Activated CD8-positive, alpha-beta memory T cell treated with anti-CD3 and anti-CD28 coated beads, Interleukin-2, amount 10 ng/mL, durations not matched to agents 7 days and 5 days (primary cell): ENCODE data around the gene SPARCL1. TPM values are rescaled to one million over a fixed set of nuclear protein-coding genes. Genes with fewer than 3 reads are reported as not detected.
"Not testable (repeated sequence)": the region's sequence is repeated elsewhere in the genome, so short reads cannot be mapped to it uniquely, and the experiment has no call there.

Experiments
- ATAC-seq: fragments of 150-1000 bp; cut with Tn5 transposase; one replicate; pipeline ENCODE4 v1.10.0; 2021; ENCODE audit warnings: moderate library complexity
- CTCF ChIA-PET: fragments of 350-600 bp; sonication (Branson Sonifier 250); formaldehyde crosslinking; loops from one replicate; lab custom pipeline; 2021; ENCODE audit warnings: antibody characterized with exemption; lab: Charles Lee
- DNase-seq: peaks from one replicate; pipeline ENCODE4 v3.0.0-alpha.2; 2020
- H3K27ac Mint-ChIP-seq: one replicate; pipeline ENCODE4 v1.8.0; 2021; ENCODE audit warnings: mild to moderate bottlenecking, mixed read lengths
- H3K27me3 Mint-ChIP-seq: one replicate; pipeline ENCODE4 v1.8.0; 2021; ENCODE audit warnings: mixed read lengths
- H3K36me3 Mint-ChIP-seq: one replicate; pipeline ENCODE4 v1.8.0; 2021; ENCODE audit warnings: mild to moderate bottlenecking, mixed read lengths
- H3K4me1 Mint-ChIP-seq: one replicate; pipeline ENCODE4 v1.8.0; 2021; ENCODE audit warnings: mixed read lengths
- H3K4me3 Mint-ChIP-seq: one replicate; pipeline ENCODE4 v1.8.0; 2021; ENCODE audit warnings: mild to moderate bottlenecking, moderate library complexity, mixed read lengths
- H3K9me3 Mint-ChIP-seq: one replicate; pipeline ENCODE4 v1.8.0; 2022; ENCODE audit warnings: low read depth, mixed read lengths
- total RNA-seq, 2 experiments: library from RNA; stranded (reverse); gene quantifications; one replicate each; pipeline ENCODE4 v1.2.3, GENCODE V29; 2021

The SPARCL1 gene
- total RNA-seq, 2 experiments from 2014 or later, result not detected

DNA sequence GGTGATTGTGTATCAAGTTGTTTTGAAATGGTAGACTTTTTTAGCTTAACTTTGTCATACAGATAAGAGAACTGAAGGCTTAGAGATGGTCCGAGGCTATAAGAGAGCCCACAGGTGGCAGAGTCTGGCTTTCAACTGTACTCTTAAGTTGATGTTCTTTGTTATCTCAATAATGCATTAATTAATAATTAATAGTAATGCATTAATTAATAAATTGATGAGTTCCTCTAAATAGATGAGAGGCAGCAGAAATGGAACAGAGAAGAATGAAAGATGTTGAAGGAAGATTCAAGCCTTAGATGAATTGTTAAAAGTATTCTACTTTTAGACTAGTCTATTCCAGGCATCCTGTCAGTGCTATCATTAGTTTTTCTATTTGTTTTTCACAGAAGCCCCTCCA lies 84.4 kb downstream of the SPARCL1 start:
- DNase-seq (no peak), ATAC-seq (no peak)
- H3K27ac Mint-ChIP-seq, result no peak overlapping the region
- CTCF ChIA-PET, result no interaction called here
- peaks cover 2% of the 10 kb centered on the region for H3K4me1 Mint-ChIP-seq
- peaks cover 10% of the 10 kb centered on the region for H3K36me3 Mint-ChIP-seq
- H3K9me3 Mint-ChIP-seq, result no peaks in the 10 kb centered on the region
- H3K27me3 Mint-ChIP-seq, result no peaks in the 10 kb centered on the region
- H3K4me3 Mint-ChIP-seq, result no peak overlapping the region

DNA sequence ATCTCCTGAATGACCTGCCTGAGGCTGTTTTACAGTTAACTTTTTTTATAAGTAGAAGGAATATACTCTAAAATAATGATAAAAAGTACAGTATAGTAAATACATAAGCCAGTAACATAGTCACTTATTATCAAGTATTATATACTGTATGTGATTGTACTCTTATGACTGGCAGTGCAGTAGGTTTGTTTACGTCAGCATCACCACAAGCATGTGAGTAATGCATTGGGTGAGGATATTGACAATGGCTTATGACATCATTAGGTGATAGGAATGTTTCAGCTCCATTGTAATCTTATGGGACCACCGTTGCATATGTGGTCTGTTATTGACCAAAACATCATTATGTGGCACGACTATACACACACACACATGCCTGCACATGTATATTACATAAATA lies 86.3 kb downstream of the SPARCL1 start:
- CTCF ChIA-PET, result no interaction called here
- ATAC-seq (no peak), DNase-seq (no peak)
- no peak overlapping the region for H3K27ac Mint-ChIP-seq
- no peaks in the 10 kb centered on the region for H3K27me3 Mint-ChIP-seq
- peaks cover 2% of the 10 kb centered on the region for H3K4me1 Mint-ChIP-seq
- H3K4me3 Mint-ChIP-seq, result no peak overlapping the region
- H3K36me3 Mint-ChIP-seq, result peaks cover 16% of the 10 kb centered on the region
- no peaks in the 10 kb centered on the region for H3K9me3 Mint-ChIP-seq

DNA sequence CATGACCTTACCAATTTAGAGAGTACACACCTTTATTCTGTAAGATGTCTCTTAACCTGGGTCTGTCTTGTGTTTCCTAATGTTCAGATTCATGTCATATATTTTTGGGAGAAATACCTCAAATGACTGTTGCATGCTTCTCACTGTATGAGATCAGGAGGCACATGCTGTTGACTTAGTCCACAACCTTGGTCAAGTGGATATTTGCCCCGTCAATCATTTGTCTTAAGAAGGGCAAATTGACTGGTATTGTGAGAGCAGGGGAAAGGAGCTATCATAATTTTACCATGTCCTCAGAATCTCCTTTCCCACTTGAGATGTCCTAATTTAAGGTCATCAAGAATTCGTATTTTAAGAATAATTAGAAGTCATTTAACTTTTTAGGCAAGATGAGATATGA lies 95.8 kb downstream of the SPARCL1 start:
- no peaks in the 10 kb centered on the region for H3K27me3 Mint-ChIP-seq
- no peaks in the 10 kb centered on the region for H3K4me1 Mint-ChIP-seq
- no peaks in the 10 kb centered on the region for H3K9me3 Mint-ChIP-seq
- peaks cover 11% of the 10 kb centered on the region for H3K36me3 Mint-ChIP-seq
- no peak overlapping the region for H3K4me3 Mint-ChIP-seq
- H3K27ac Mint-ChIP-seq, result no peak overlapping the region
- CTCF ChIA-PET, result no interaction called here
- ATAC-seq, result no peak
- DNase-seq, result no peak

DNA sequence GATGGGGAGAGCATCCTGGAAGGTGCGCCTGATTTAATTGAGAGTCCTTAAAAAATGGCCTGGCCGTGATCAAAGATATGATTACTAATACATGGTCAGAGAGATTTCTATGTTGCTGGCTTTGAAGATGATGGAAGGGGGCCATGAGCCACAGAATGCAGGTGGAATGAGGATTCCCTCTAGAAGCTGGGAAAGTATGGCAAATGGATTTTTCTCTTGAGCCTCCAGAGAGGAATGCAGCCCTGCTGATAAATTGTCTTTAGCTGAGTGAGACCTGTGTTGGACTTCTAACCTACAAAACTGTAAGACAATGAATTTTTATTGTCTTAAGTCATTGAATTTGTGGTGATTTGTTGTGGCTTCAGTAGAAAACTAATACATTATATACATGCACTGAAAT lies 99.1 kb downstream of the SPARCL1 start:
- CTCF ChIA-PET, result no interaction called here
- Mint-ChIP-seq H3K4me1 (peaks cover 2% of the 10 kb centered on the region), H3K36me3 (peaks cover 6% of the 10 kb centered on the region), H3K9me3 (no peaks in the 10 kb centered on the region), H3K27ac (no peak overlapping the region), H3K4me3 (no peak overlapping the region), H3K27me3 (no peaks in the 10 kb centered on the region)
- ATAC-seq (no peak), DNase-seq (no peak)

GRCh38 chr4:87428979-87429378 lies 100.2 kb downstream of the SPARCL1 start:
- H3K4me3 Mint-ChIP-seq, result no peak overlapping the region
- CTCF ChIA-PET, result interaction anchor here (0.6 kb wide), 1 partner anchor 9 kb away, joined by 3 read pairs; no protein-coding TSS in a partner anchor
- H3K4me1 Mint-ChIP-seq, result peaks cover 9% of the 10 kb centered on the region
- H3K36me3 Mint-ChIP-seq, result peaks cover 4% of the 10 kb centered on the region
- DNase-seq (no peak), ATAC-seq (no peak)
- H3K27me3 Mint-ChIP-seq, result no peaks in the 10 kb centered on the region
- H3K9me3 Mint-ChIP-seq, result no peaks in the 10 kb centered on the region
- H3K27ac Mint-ChIP-seq, result no peak overlapping the region

- H3K36me3 Mint-ChIP-seq, result peaks cover 3% of the 10 kb centered on the region
- no peak for ATAC-seq
- H3K27me3 Mint-ChIP-seq, result no peaks in the 10 kb centered on the region
- CTCF ChIA-PET, result no interaction called here
- H3K4me1 Mint-ChIP-seq, result peaks cover 16% of the 10 kb centered on the region
- no peak overlapping the region for H3K4me3 Mint-ChIP-seq
- no peaks in the 10 kb centered on the region for H3K9me3 Mint-ChIP-seq
- no peak overlapping the region for H3K27ac Mint-ChIP-seq
- no peak for DNase-seq
Measured at GRCh38 chr4:87427518-87427868, 101.7 kb downstream of the SPARCL1 start.

DNA sequence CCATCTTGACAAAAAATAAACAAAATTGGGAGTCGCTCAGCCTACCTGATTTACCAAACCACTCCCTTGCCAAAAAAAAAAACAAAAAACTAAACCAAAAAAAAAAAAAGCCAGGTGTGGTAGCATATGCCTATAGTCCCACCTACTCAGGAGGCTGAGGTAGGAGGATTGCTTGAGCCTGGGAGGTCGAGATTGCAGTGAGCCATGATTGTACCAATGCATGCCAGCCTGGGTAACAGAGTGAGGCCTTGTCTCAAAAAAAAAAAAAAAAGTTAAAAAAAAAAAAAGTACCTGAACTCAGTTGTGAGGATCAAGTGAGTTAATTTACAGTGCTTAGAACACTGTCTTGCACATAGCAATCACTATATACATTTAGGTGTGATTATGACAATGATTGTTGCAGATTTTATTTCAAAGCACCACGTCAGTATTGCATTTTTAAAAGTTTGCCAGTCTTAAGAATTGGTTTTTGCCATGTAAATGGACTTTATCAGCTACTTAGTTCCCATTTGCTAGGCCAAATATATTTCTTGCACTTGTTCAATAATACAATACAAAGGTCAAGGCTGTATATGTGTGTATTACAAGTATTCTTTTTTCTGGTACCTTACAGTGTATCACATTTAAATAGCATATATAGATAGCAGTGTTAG lies 102.2 kb downstream of the SPARCL1 start:
- Mint-ChIP-seq H3K4me1 (peaks cover 17% of the 10 kb centered on the region), H3K36me3 (no peaks in the 10 kb centered on the region), H3K9me3 (no peaks in the 10 kb centered on the region), H3K27ac (no peak overlapping the region), H3K4me3 (no peak overlapping the region), H3K27me3 (no peaks in the 10 kb centered on the region)
- CTCF ChIA-PET, result interaction anchor here (0.6 kb wide), 1 partner anchor 16 kb away, joined by 3 read pairs; no protein-coding TSS in a partner anchor
- DNase-seq (no peak), ATAC-seq (no peak)

DNA sequence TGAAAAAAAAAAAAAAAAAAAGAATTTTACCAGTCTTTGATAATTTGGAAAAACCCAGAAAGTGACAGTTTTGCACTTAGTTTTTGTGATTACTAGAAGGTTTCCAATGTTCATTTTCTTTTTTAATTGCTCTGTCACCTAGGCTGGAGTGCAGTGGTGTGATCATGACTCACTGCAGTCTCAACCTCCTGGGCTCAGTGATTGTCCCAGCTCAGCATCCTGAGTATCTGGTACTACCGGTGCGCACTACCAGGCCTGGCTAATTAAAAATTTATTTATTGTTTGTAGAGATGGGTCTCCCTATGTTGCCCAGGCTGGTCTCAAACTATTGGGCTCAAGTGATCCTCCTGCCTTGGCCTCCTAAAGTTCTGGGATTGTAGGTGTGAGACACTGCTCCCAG lies 103.5 kb downstream of the SPARCL1 start:
- Mint-ChIP-seq H3K36me3 (no peaks in the 10 kb centered on the region), H3K4me3 (no peak overlapping the region), H3K4me1 (peaks cover 24% of the 10 kb centered on the region), H3K27ac (no peak overlapping the region), H3K9me3 (no peaks in the 10 kb centered on the region), H3K27me3 (no peaks in the 10 kb centered on the region)
- CTCF ChIA-PET, result no interaction called here
- DNase-seq (no peak), ATAC-seq (no peak)

DNA sequence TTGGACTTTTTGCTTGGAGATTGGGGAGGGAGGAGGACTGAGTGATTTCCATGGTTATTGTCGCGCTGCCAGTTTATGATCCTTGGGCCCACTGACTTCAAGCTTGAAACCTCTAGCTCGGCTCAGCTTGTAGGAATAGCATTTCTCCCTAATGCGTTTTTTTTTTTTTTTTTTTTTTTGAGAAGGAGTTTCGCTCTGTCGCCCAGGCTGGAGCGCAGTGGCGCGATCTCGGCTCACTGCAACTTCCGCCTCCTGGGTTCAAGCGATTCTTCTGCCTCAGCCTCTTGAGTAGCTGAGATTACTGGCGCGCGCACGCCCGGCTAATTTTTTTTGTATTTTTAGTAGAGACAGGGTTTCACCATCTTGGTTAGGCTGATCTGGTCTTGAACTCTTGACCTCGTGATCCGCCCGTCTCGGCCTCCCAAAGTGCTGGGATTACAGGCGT lies 105.1 kb downstream of the SPARCL1 start:
- H3K27ac Mint-ChIP-seq, H3K36me3 Mint-ChIP-seq, ATAC-seq, H3K27me3 Mint-ChIP-seq, H3K9me3 Mint-ChIP-seq, DNase-seq: not testable (repeated sequence)
- CTCF ChIA-PET, result interaction anchor here (0.7 kb wide), 1 partner anchor 49 kb away, joined by 3 read pairs; no protein-coding TSS in a partner anchor
- H3K4me1 Mint-ChIP-seq, result peaks cover 24% of the 10 kb centered on the region
- peak overlapping the region; percentile 96 for H3K4me3 Mint-ChIP-seq

Other genes with a start within 250 kb of the SPARCL1 start
- under 1 TPM; 0.09 to 0.29 TPM for gene HSD17B13, start 206.5 kb downstream of the SPARCL1 start, total RNA-seq
- gene HSD17B11, start 138.2 kb downstream of the SPARCL1 start, total RNA-seq, result 10 to 100 TPM; 30.0 to 31.9 TPM
- 1 to 10 TPM; 8.1 to 9.6 TPM for gene NUDT9, start 106.8 kb downstream of the SPARCL1 start, total RNA-seq
- not detected for gene DSPP, start 79.2 kb upstream of the SPARCL1 start, total RNA-seq
- gene DMP1, start 120.9 kb upstream of the SPARCL1 start, total RNA-seq, result not detected